GM18909 (cell line): ENCODE measurements around the gene NCAM2.
"Not testable (repeated sequence)": the region's sequence is repeated elsewhere in the genome, so short reads cannot be mapped to it uniquely, and the experiment has no call there.

Source experiments
- ATAC-seq: cut with Tn5 transposase; IDR thresholded peaks from one replicate; pipeline ENCODE4 v1.9.1; 2021; ENCODE audit warnings: mild to moderate bottlenecking; ENCODE audit not compliant: unreplicated experiment, poor library complexity

Gene NCAM2

DNA sequence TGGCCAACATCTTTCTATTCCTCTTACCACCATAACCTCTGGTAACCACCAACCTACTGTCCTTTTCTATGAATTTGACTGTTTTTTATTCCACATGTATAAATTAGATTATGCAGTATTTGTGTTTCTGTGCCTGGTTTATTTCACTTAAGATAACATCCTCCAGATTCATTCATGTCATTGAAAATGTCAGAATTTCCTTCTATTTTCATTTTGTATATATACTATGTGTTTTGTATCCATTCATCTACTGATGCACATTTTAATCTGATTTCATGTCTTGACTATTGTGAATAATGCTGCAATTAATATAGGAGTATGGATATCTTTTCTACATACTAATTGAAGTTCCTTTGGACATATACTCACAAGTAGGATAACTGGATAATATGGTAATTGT is 403.2 kb downstream of the NCAM2 start:
- ATAC-seq: no peak

DNA sequence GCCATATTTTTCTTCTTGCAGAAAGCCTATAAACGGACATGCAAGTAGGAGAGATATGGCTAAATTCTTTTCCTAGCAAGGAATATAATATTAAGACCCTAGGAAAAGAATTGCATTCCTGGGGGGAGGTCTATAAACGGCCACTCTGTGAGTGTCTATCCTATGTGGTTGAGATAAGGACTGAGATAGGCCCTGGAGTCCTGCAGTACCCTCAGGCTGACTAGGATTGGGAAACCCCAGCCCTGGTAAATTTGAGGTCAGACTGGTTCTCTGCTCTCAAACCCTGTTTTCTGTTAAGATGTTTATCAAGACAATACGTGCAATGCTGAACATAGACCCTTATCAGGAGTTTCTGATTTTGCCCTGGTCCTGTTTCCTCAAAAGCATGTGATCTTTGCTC is 404.0 kb downstream of the NCAM2 start:
- not testable (repeated sequence) for ATAC-seq

DNA sequence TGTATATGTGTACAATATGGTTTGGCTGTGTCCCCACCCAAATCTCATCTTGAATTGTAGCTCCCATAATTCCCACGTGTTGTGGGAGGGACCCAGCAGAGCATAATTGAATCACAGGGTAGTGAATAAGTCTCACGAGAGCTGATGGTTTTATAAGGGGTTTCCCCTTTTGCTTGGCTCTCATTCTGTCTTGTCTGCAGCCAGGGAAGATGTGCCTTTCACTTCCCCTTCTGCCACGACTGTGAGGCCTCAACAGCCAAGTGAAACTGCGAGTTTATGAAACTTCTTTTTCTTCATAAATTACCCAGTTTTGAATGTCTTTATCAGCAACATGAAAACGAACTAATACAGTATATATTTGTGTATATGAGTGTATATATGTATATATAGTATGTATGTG is 406.1 kb downstream of the NCAM2 start:
- peak; percentile 44 for ATAC-seq

DNA sequence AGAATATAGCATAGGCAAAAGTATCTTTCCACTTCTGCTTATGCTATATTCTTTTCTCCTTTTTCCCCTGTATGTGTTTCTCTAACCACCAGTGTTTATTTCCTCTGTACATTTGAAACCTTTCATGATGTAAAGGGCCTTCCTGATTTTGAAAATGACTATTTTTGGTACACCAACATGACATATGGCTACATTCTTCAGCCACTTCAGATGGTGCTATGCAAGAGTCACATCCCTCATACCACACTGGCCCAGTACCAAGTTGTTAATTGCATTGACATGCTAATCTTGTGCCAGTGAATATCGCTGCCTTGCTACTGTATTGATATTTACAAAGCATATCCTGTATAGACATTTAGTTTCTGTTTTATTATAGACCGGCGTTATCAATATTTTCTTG is 408.7 kb downstream of the NCAM2 start:
- no peak for ATAC-seq

DNA sequence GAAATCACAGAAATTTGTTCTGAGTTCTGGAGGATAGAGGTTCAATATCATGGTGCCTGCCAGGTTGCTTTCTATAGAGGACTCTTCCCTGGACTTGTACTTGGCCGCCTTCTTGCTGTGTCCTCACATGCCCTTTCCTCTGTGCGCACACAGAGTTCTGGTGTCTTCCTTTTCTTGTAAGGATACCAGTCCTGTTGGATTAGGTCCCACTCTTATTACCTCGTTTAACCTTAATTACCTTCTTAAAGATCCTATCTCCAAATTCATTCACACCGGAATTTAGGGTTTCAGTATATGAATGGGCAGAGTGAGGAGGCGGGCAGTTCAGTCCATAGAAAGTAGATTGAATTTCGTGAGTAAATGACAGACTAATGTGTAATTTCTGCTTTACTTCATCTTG is 413.9 kb downstream of the NCAM2 start:
- no peak for ATAC-seq

DNA sequence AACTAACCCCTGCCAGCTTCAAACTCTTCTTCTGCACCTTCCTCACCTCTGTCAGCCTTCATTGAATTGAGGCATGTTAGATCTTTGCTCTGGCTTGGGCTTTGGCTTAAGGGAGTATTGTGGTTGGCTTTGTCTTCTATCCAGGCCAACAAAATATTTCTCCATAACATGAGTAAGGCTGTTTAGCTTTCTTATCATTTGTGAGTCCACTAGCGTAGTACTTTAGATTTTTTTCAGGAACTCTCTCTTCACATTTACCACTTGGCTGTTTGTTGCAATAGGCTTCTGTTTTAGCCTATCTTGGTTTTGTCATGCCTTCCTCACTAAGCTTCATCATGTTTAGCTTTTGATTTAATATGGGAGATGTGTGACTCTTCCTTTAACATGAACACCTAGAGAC is 417.5 kb downstream of the NCAM2 start:
- ATAC-seq: no peak

DNA sequence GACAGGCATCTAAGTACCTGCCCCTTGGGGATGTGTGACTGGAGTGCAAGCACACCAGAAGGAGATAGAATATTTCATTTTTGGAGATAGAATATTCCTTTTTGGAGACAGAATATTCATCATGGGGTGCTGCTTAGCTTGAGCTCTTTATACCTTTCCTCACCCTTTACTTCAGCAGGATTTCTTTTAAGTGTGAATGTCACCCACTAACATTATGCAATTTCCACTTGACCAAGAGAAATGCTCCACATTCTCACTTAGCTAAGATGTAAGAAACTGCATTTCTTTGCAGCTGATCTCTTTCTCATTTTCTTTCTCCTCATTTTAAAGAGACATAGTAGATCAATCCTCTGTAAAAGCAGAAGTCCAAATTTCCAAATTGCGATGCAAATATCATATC is 436.7 kb downstream of the NCAM2 start:
- ATAC-seq: no peak

DNA sequence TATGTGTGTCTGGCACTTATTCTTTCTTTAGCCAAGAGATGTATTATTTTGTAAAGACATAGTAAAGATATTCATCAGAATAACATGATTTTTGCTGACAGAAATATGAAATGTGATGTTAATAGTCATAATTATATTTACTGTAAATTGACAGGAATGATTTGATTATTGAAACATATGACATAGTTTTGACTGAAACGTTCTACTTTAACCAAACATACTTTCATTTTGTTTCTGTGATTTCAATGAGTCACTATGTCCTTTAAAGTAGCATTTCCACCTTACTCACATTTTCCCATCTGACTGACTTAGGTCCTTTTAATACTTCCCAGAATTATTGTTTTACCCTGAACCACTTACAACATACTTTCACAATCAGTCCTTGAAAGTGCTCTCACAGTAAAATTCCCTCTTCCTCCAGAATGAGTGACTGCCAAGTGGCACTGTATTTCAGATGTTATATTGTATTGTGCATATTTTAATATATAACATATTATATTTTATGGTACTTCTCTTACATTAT is 437.9 kb downstream of the NCAM2 start:
- ATAC-seq: no peak

DNA sequence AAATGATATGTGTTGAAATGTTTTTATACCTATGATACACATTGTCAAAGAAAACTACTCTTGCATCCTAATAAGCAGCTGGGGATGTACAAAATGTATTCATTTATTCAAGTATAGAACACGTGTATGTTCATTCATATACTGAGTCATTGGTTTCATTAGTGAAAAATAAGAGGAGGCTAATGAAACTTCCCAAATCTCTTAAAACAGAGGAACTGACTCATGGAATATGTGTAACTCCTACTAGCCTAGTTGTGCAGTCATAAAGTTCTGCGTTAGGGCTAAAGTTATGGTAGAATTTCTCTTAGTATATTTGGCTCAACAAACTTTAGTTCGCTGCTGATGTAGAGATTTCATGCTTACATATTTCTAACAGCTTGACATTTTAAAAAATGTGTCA is 441.6 kb downstream of the NCAM2 start:
- ATAC-seq: no peak

DNA sequence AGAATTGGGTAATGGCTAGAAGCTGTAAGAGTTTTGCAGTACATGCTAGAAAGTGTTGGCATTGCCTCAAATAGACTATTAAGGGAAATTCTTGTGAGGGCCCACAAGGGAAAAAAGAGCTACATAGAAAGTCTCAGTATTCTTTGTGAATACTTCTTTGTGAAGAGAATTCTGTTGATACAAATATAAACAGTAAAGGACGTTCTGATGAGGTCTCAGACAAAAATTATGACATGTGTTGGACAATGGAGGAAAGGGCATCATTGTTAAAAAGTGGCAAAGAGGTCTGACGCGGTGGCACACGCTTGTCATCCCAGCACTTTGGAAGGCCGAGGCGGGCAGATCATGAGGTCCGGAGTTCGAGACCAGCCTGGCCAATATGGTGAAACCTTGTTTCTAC is 458.9 kb downstream of the NCAM2 start:
- no peak for ATAC-seq

DNA sequence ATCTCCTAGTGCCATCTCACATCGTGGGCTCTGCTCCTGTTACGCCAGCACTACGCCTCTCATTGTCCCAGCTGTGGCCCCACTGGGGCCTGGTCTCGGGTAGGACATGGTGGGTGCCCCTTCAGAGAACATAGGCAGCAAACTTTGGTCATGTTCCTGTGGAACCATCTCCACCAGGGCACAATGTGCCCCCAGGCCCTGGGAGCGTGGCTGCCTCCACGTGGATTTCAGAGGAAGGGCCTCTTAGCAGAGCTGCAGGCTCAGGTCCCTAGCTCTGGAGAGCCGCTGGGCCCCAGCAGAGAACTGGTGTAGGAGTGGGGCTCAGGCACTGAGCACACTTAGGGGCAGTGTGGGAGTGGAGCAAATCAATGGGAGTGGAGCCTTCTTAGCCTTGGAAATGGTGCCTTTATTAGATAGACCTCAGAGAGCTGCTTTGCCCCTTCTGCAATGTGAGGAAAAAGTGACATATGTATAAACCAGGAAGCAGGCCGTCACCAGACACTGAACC is 460.0 kb downstream of the NCAM2 start:
- ATAC-seq: no peak

DNA sequence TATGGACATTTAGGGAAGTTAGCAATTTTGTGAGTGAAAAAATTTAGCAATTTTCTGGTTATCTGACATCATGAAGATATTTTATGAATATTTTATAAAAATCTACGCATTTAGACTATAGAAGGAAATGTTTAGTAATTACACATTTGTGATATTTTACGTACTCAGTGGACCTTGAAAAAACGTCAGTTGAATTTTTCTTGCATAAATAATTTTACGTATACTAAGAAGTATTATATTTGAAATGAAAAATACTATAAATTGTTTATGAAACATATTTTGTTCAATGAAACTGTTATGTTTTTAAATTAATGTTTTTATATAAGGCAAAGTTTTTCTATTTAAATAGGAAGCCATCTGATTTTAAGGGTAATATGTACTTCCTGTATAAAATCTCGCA is 462.8 kb downstream of the NCAM2 start:
- no peak for ATAC-seq

DNA sequence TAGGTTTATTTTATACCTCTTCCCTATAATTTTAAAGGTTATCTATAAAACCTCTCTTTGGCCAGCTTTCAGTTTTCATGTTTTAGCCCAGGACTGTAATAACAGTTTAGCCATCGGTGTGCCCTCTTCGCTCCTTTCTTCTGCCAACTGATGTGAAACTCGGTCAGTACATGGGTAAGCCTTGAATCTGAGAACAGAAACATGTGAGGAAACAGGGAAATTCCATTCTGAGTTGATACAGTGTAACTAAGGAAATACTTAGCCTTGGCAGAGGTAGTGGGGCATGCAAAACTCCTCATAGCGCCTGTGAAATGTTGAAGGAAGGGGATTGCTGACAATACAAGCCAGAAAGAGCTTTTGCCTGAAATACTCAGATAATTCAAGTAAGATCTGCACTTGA is 465.2 kb downstream of the NCAM2 start:
- ATAC-seq: no peak

DNA sequence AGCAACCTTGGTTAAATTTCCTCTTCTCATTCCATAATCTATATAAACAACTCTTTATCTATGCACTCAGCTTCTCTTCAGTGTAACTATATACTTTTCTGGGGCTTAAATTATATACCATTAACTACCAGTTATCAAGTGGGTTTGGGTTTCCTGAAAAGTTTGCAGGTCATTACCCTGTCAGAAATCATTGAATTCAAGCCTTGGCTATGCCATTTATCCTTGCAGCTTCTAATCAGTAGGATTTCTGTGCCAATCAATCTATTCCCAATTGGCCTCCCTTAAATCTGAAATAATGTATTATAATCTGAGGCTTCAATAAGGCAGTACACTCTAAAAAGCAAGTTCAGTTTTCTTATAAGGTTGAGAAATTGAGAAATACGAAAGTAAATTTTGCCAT is 466.5 kb downstream of the NCAM2 start:
- no peak for ATAC-seq

DNA sequence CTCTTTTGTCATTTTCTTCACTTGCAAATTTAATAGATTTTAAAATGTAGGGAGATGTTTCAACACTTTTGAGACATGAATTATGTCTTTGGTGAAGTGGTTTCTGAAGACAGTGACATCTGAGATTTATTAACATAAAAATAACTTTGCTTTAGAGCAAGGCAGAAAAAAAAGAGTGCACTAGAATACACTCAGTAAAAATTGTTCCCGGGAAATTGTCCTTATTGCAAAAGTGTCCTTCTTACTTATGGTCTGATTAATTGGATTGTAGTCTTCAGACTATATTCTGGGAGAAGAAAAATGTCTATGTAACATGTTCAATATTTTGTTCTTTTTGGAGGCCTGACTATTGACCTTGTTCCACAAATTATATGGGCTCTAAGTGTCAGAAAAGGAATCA is 468.5 kb downstream of the NCAM2 start:
- no peak for ATAC-seq

DNA sequence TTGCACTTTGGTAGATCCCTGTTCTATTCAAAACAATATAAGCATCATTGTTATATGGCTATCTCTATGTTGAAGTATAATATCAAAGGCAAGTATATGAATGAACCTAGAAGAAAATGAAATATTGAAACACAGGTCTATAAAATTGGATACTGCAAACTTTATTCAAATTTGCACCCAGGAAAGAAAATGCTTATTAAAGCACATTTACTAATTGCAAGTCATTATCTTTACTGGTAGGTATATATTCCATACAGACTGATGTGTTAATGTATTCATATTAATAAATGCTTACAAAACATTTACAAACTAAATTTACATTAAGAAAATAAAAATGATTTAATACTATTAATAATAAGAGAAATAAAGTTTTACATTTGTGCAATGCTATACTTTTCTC is 469.8 kb downstream of the NCAM2 start:
- ATAC-seq: no peak

DNA sequence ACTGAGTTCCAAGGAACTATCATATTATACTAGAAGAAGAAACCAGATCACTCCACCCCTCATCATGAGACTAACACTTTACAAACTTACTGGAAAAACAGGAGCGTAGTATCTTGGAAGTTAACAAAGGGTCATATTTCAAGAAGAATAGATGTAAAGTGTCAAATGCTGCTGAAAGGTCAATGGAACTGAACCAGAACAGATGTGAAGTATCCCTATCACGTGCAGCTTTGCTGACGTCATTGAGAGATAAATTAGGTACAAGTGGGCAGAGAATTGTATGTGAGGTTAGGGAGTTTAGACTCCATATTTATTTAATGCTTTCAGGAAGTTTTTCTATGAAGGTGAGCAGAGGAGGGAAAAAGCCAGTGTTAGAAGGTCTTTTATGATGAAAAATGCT is 483.0 kb downstream of the NCAM2 start:
- ATAC-seq: no peak

DNA sequence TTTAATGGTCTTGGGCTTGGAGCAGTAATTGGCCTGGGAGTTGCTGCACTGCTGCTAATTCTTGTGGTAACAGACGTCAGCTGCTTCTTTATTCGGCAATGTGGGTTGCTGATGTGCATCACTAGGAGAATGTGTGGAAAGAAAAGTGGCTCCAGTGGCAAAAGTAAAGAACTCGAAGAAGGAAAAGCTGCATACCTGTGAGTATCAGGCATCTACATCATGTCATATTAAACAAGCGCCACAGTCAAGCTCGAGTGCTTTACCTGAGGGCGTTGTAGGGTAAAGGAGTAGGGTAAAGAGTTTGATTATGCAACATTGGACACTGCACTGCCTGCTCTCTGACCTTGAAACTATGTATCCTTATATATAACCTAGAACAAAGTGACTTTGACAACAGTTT is 510.6 kb downstream of the NCAM2 start:
- ATAC-seq: no peak

DNA sequence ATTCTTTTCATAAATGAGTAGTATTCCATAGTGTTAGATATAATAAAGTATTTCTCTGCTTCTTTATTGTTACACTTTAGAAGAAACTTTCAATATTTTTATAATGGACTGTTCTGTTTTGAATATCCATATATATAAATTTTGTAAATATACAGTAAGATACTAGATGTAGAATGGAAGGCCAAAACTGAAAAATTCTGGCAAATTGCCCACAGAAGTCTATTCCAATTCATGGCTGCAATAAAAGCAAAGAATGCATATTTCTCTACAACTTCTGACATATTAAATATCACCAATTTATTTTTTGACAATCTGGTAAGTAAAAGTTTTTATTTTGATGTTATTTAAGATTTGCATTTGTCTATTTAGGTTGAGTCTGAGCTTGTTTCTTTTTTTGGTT is 532.5 kb downstream of the NCAM2 start:
- ATAC-seq: no peak

DNA sequence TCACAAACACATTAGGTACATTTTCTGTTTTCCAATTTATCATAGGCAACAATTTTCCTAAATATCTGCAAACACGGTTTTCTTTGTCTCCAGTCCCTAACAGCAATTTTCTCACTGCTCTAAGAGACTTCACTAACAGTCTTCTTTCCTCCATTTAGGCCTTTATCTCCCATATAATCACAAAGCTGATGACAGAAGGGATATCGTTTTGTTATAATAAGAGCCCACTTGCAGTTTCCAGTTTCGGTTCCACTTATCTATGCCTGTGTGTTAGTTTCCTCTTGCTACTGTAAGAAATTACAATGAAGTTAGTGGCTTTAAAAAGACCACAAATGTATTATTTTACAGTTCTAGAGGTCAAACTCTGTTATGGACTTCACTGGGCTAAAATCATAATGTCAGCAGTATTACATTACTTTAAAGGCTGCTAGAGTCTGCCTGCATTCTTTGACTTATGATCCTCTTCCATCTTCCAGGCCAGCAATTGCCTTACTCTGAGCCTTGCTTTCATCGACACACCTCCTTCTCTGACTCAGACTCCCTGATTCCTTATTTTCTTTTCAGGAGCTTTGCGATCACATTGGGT is 549.3 kb downstream of the NCAM2 start:
- no peak for ATAC-seq

DNA sequence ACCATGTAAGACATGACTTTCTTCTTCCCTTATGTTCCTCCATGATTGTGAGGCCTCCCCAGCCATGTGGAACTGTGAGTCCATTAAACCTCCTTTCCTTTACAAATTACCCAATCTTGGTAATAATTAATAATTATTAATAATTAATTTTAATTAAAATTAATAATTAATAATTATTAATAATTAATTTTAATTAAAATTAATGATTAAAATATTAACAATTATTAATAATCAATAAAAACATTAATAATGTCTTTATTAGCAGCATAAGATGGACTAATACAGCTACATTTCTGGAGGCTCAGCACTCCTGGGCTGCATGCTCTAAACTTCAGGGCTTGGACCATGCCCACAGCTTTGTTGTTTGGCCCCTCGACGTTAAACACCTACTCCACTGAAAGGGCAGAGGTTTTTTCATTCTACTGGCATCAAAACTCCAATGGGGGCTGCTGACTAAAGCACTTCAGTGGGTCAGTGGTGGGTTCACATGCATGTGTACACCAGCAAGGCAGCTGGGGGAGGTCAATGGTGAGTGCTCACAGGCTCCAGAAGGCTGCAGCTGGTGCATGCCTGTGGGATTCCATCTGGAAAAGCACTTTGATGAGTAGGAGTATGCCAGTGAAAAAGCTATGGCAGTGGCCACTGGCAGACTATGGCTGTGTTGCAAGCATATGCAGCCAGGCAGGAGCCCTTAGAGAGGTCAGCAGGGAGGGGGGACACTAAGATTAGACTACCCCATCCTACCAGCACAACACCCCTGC is 561.3 kb downstream of the NCAM2 start:
- ATAC-seq: no peak
